Esophagus muscularis mucosa (tissue), 4 donors: ENCODE data around the gene CCDC9B. TPM values are rescaled to one million over a fixed set of nuclear protein-coding genes. Genes with fewer than 3 reads are reported as not detected.

Source experiments
- DNase-seq: peaks from one replicate; pipeline ENCODE4 v3.0.0-alpha.2; 2017; ENCODE audit errors: extremely low spot score
- H3K27ac ChIP-seq, 4 donors: fragments of 200-600 bp; sonication (generic); replicated peaks in 1 of 4; 1 replicate in 3 of 4; 2 replicates in 1 of 4; pipeline ENCODE4 v1.5.1; 2016 to 2019; ENCODE audit warnings: mild to moderate bottlenecking in 1 of 4
- H3K27me3 ChIP-seq, 4 donors: fragments of 200-600 bp; sonication (generic); one replicate each; pipeline versions ENCODE4 v1.5.1 to v1.6.0; 2016 to 2019
- H3K36me3 ChIP-seq, 4 donors: fragments of 200-600 bp; sonication (generic); one replicate each; pipeline ENCODE4 v1.5.1; 2016 to 2019
- H3K4me1 ChIP-seq, 4 donors: fragments of 200-600 bp; sonication (generic); one replicate each; pipeline ENCODE4 v1.5.1; 2016 to 2019
- H3K4me3 ChIP-seq, 4 donors: fragments of 200-600 bp; sonication (generic); 1 replicate in 2 of 4; 2 replicates in 2 of 4; pipeline ENCODE4 v1.5.1; 2016 to 2019; ENCODE audit warnings: mild to moderate bottlenecking in 4 of 4, moderate library complexity in 1 of 4
- H3K9me3 ChIP-seq, 4 donors: fragments of 200-600 bp; sonication (generic); 1 replicate in 3 of 4; 2 replicates in 1 of 4; pipeline ENCODE4 v1.5.1; 2016 to 2019
- EP300 ChIP-seq: sonication (generic); formaldehyde crosslinking; IDR thresholded peaks from one replicate; pipeline ENCODE4 v1.6.1; 2017; ENCODE audit warnings: antibody characterized with exemption
- POLR2A ChIP-seq: fragments of 450-650 bp; IDR thresholded peaks from one replicate; pipeline ENCODE4 v1.6.1; 2017; ENCODE audit warnings: antibody characterized with exemption, moderate library complexity, mild to moderate bottlenecking, low read depth
- POLR2AphosphoS5 ChIP-seq, 2 donors: sonication (generic); formaldehyde crosslinking; IDR thresholded peaks; one replicate each; pipeline ENCODE4 v1.6.1; 2017; ENCODE audit warnings: antibody characterized with exemption in 2 of 2
- WGBS: methylation state at CpG from one replicate; pipeline ENCODE4 v1.1.5; 2018; 5-methylcytosine and 5-hydroxymethylcytosine counted together
- intact Hi-C: fragments of 100-400 bp; cut with DNase I; formaldehyde crosslinking; loops from one replicate; pipeline ENCODE4 v1.15.1; 2023
- total RNA-seq, 4 donors: library from RNA; depleted of rRNA; stranded (reverse); fragments of >200 nt; gene quantifications; one replicate each; pipeline versions ENCODE4 v1.1.0 to v1.2.1, GENCODE V29; 2016
- TF ChIP-seq, protein P1 (sequence below), 3 experiments: fragments of 200-600 bp in 2 of 3; fragments of 450-650 bp in 1 of 3; sonication (generic) in 2 of 3; IDR thresholded peaks; one replicate each; pipeline ENCODE4 v1.5.1; 2017 to 2019; ENCODE audit warnings: antibody characterized with exemption in 3 of 3, mild to moderate bottlenecking in 2 of 3, moderate library complexity in 1 of 3

The CCDC9B gene
- total RNA-seq, 4 donors from 2014 or later: 22.9 to 82.6 (median 56.3) TPM

DNA sequence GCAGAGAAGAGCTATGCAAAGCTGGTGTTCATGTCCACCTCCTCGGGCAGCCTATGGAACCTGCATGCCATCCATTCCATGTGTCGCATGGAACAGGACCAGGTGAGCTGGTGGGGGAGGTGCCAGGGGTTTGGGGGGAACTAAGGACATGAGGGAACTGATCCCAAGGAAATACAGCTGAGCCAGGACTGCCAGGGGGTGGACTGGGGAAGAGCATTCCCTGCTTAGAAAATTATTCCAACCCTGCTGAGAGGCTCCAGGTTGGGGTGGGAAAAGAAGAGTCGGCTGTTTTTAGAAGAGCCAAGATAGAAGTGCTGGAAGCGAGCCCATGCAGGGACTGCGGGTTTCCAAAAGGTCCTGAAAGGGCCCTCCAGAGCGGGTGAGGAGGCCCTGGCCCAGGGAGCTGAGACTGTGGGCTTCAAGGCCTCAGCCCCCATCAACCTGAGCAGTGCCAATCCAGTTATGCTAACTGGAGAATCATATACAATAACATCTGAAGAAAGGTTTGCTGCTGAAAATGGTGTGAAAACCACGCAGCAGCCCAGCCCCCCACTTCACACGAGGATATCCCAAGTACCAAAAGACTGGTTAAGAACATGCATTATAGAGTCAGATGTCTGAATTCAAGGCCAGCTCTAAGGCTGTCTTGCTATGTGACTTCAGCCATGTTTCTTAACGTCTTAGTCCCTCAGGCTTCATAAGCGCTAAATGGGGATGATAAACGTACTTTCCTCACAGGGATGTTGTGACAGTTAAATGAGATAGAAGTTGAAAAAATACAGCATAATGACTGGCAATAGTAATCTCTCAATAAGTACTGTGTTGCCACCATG lies 25.1 kb upstream of the CCDC9B start:
- Histone ChIP-seq H3K27ac (no peak overlapping the region), H3K36me3 (no peaks in the 10 kb centered on the region), H3K4me1 (peaks cover 19 to 25% (median 21%) of the 10 kb centered on the region in 4 donors), H3K27me3 (no peaks in the 10 kb centered on the region), H3K4me3 (no peak overlapping the region), H3K9me3 (no peaks in the 10 kb centered on the region)
- TF ChIP-seq EP300 (no peak), POLR2A (no peak), POLR2AphosphoS5 (IDR thresholded peaks at IDR 0.05) (no peak)
- TF ChIP-seq, protein P1, sequence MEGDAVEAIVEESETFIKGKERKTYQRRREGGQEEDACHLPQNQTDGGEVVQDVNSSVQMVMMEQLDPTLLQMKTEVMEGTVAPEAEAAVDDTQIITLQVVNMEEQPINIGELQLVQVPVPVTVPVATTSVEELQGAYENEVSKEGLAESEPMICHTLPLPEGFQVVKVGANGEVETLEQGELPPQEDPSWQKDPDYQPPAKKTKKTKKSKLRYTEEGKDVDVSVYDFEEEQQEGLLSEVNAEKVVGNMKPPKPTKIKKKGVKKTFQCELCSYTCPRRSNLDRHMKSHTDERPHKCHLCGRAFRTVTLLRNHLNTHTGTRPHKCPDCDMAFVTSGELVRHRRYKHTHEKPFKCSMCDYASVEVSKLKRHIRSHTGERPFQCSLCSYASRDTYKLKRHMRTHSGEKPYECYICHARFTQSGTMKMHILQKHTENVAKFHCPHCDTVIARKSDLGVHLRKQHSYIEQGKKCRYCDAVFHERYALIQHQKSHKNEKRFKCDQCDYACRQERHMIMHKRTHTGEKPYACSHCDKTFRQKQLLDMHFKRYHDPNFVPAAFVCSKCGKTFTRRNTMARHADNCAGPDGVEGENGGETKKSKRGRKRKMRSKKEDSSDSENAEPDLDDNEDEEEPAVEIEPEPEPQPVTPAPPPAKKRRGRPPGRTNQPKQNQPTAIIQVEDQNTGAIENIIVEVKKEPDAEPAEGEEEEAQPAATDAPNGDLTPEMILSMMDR (IDR thresholded peaks at IDR 0.05): no peak
- WGBS: 86% methylated on average over 9 of the region's 11 CpGs
- no peak for DNase-seq
- intact Hi-C loops: loop anchor here (5.0 kb wide), 1 partner anchor 44 kb away; the partner anchor contains the start of gene INAFM2

DNA sequence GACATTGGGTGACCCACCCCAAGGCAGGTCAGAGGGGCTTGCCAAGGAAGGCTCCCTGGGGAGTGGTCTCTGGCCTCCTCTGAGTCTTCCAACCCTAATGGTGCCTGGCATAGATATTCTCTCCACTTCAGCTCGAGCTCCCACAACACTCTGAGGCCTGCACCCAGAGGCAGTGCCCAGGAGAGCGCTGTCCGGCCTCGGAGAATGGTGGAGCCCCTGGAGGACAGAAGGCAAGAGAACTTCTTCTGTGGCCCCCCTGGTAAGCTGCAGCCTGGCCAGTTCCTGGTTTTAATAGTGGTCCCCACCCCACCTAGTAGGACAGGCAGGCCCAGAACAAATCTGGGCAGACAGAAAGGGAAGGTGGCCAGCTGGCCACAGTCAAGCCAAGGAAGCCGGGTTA lies 24.3 kb upstream of the CCDC9B start:
- H3K4me3 ChIP-seq: no peak overlapping the region
- no peaks in the 10 kb centered on the region for H3K27me3 ChIP-seq
- 90% methylated on average over 4 of the region's 5 CpGs for WGBS
- no peaks in the 10 kb centered on the region for H3K9me3 ChIP-seq
- intact Hi-C loops: loop anchor here (5.0 kb wide), 1 partner anchor 43 kb away; the partner anchor contains the start of gene INAFM2
- TF ChIP-seq POLR2A: no peak
- no peak for TF ChIP-seq EP300
- no peak for TF ChIP-seq POLR2AphosphoS5 (IDR thresholded peaks at IDR 0.05)
- TF ChIP-seq, protein P1 (IDR thresholded peaks at IDR 0.05): no peak
- H3K36me3 ChIP-seq: no peaks in the 10 kb centered on the region
- DNase-seq: no peak
- no peak overlapping the region for H3K27ac ChIP-seq
- H3K4me1 ChIP-seq: peaks cover 19 to 25% (median 21%) of the 10 kb centered on the region in 4 donors

DNA sequence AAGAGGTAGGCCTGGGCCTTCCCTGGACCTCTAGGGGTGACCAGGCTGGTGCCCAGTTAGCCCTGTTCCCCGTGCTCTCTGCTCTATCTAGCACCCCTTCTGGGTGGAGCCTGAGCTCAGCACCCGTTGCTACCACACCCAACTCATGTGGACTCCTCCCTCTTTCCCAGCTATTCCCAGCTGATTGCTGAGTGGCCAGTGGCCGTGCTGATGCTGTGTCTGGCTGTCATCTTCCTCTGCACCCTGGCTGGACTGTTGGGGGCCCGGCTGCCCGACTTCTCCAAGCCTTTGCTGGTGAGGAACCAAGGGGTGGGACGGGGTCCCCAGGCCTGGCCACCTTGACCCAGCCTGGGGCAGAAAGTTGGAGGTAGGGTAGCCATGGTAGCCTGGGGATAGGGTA lies 23.5 kb upstream of the CCDC9B start:
- peaks cover 19 to 25% (median 21%) of the 10 kb centered on the region in 4 donors for H3K4me1 ChIP-seq
- no peak overlapping the region for H3K4me3 ChIP-seq
- peaks cover 0 to 2% (median 0%) of the 10 kb centered on the region in 4 donors for H3K27me3 ChIP-seq
- 70% methylated on average over 6 of the region's 6 CpGs for WGBS
- TF ChIP-seq EP300 (no peak), POLR2AphosphoS5 (IDR thresholded peaks at IDR 0.05) (no peak), POLR2A (no peak)
- TF ChIP-seq, protein P1 (IDR thresholded peaks at IDR 0.05): no peak
- no peaks in the 10 kb centered on the region for H3K36me3 ChIP-seq
- intact Hi-C loops: no loop called here
- no peaks in the 10 kb centered on the region for H3K9me3 ChIP-seq
- no peak for DNase-seq
- H3K27ac ChIP-seq: no peak overlapping the region

DNA sequence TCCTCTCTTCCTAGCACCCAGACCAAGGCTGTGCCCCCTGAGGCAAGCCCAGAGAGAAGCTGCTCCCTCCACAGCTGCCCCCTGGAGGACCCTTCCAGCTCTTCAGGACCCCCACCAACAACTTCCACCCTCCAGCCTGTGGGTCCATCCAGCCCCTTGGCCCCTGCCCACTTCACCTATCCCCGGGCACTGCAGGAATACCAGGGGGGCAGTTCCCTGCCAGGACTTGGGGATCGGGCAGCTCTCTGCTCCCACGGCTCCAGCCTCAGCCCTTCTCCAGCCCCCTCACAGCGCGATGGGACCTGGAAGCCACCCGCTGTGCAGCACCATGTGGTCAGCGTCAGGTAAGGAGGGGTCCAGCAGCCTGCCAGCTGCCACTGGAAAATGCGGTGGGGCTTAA lies 22.9 kb upstream of the CCDC9B start:
- Histone ChIP-seq H3K4me1 (peaks cover 22 to 28% (median 23%) of the 10 kb centered on the region in 4 donors), H3K4me3 (no peak overlapping the region), H3K9me3 (no peaks in the 10 kb centered on the region), H3K36me3 (no peaks in the 10 kb centered on the region), H3K27ac (no peak overlapping the region), H3K27me3 (peaks cover 0 to 9% (median 0%) of the 10 kb centered on the region in 4 donors)
- no peak for DNase-seq
- TF ChIP-seq POLR2A (no peak), POLR2AphosphoS5 (IDR thresholded peaks at IDR 0.05) (no peak), EP300 (no peak)
- TF ChIP-seq, protein P1 (IDR thresholded peaks at IDR 0.05): no peak
- WGBS: 79% methylated on average over 6 of the region's 8 CpGs
- intact Hi-C loops: no loop called here
